AG04450 (cell line): Measurements from ENCODE around the gene RHOBTB1. TPM values are rescaled to one million over a fixed set of nuclear protein-coding genes. Genes with fewer than 3 reads are reported as not detected.

Experiments
- CTCF ChIA-PET: fragments of 300-600, 350-600 bp; formaldehyde crosslinking; extraction: SDS; loops from one replicate; lab custom pipeline; 2022; ENCODE audit warnings: antibody characterized with exemption, inconsistent platforms; lab: Charles Lee
- POLR2A ChIA-PET: fragments of 350-600 bp; formaldehyde crosslinking; extraction: SDS; loops from one replicate; lab custom pipeline; 2021; ENCODE audit warnings: antibody characterized with exemption, inconsistent platforms; lab: Yijun Ruan, JAX
- DNase-seq: peaks from one replicate; pipeline ENCODE4 v3.0.0-alpha.2; 2011; ENCODE audit warnings: low read depth, low spot score
- H3K27ac ChIP-seq: one replicate; pipeline ENCODE4 v1.5.1; 2012; ENCODE audit warnings: low read depth, low read length, control low read depth
- H3K27me3 ChIP-seq: one replicate; pipeline ENCODE4 v1.6.0; 2012; ENCODE audit warnings: low read length; ENCODE audit not compliant: control insufficient read depth, insufficient read depth
- H3K4me3 ChIP-seq: 2 replicates; pipeline ENCODE4 v1.5.1; 2011; ENCODE audit warnings: mild to moderate bottlenecking, low read depth, low read length, control low read depth
- H3K9me3 ChIP-seq: 2 replicates; pipeline ENCODE4 v1.5.1; 2012; ENCODE audit warnings: low read length; ENCODE audit not compliant: control insufficient read depth, insufficient read depth
- polyA plus RNA-seq: library from polyadenylated mRNA; depleted of rRNA; stranded (reverse); fragments of >200 nt; gene quantifications from 2 replicates; pipeline ENCODE4 v1.2.3, GENCODE V29; 2011
- TF ChIP-seq, protein P1 (sequence below): IDR thresholded peaks from 2 replicates; pipeline ENCODE4 v1.5.1; 2011; ENCODE audit warnings: low read depth, low read length, control low read depth, inconsistent platforms

Gene RHOBTB1
- polyA plus RNA-seq, 1 experiment = 37.4 TPM

DNA sequence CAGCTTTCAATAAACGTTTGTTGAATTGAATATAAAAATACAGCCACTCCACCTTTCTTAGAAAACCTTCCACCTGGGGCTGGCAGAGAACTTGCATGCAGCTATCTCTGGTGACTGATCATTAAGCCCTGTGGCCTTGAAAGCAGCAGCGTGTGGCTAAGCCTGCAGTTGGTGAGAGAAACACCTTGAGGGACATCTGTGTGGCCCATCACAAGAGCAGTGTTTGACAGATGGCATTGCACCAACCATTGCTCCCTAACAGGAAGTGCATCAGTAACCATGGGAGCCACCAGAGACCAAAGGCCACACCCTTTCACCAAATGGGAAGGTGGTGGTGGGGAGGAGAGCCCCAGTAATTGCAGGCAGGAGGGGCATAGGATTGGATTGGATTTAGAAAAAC is 22.4 kb downstream of the RHOBTB1 start:
- Histone ChIP-seq H3K4me3 (no peak overlapping the region), H3K27me3 (no peaks in the 10 kb centered on the region), H3K27ac (no peak overlapping the region), H3K9me3 (no peaks in the 10 kb centered on the region)
- TF ChIP-seq, protein P1, sequence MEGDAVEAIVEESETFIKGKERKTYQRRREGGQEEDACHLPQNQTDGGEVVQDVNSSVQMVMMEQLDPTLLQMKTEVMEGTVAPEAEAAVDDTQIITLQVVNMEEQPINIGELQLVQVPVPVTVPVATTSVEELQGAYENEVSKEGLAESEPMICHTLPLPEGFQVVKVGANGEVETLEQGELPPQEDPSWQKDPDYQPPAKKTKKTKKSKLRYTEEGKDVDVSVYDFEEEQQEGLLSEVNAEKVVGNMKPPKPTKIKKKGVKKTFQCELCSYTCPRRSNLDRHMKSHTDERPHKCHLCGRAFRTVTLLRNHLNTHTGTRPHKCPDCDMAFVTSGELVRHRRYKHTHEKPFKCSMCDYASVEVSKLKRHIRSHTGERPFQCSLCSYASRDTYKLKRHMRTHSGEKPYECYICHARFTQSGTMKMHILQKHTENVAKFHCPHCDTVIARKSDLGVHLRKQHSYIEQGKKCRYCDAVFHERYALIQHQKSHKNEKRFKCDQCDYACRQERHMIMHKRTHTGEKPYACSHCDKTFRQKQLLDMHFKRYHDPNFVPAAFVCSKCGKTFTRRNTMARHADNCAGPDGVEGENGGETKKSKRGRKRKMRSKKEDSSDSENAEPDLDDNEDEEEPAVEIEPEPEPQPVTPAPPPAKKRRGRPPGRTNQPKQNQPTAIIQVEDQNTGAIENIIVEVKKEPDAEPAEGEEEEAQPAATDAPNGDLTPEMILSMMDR = no peak
- no peak for DNase-seq
- POLR2A ChIA-PET = no interaction called here
- CTCF ChIA-PET = no interaction called here

DNA sequence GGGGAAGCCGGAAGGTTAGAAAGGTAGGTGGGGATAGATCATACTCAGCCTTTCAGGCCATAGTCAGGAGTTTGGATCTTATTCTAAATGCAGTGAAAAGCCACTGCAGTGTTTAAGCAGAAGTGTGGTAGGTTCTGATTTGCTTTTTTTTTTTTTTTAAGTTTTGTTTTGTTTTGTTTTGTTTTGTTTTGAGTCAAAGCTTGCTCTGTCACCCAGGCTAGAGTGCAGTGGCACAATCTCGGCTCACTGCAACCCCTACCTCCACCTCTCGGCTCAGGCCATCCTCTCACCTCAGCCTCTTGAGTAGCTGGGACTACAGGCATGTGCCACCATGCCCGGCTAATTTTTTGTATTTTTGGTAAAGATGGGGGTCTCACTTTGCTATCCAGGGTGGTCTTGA is 23.5 kb downstream of the RHOBTB1 start:
- TF ChIP-seq, protein P1 = no peak
- H3K9me3 ChIP-seq = no peaks in the 10 kb centered on the region
- CTCF ChIA-PET = interaction anchor here (0.6 kb wide), 2 partner anchors 25 to 27 kb away, joined by 3 to 4 read pairs; no protein-coding TSS in a partner anchor
- POLR2A ChIA-PET = no interaction called here
- no peak overlapping the region for H3K4me3 ChIP-seq
- no peaks in the 10 kb centered on the region for H3K27me3 ChIP-seq
- no peak for DNase-seq
- no peak overlapping the region for H3K27ac ChIP-seq

GRCh38 chr10:60919551-60919950 is 24.4 kb downstream of the RHOBTB1 start:
- CTCF ChIA-PET = no interaction called here
- POLR2A ChIA-PET = no interaction called here
- TF ChIP-seq, protein P1 = no peak
- Histone ChIP-seq H3K27me3 (no peaks in the 10 kb centered on the region), H3K4me3 (no peak overlapping the region), H3K27ac (no peak overlapping the region), H3K9me3 (no peaks in the 10 kb centered on the region)
- no peak for DNase-seq

- no peak for DNase-seq
- Histone ChIP-seq H3K27me3 (no peaks in the 10 kb centered on the region), H3K27ac (no peak overlapping the region), H3K4me3 (no peak overlapping the region), H3K9me3 (no peaks in the 10 kb centered on the region)
- TF ChIP-seq, protein P1 = no peak
- ChIA-PET POLR2A (interaction anchor here (1.7 kb wide), 1 partner anchor 21 kb away, joined by 3 read pairs; no protein-coding TSS in a partner anchor), CTCF (no interaction called here)
Measured at GRCh38 chr10:60917331-60918280, 26.4 kb downstream of the RHOBTB1 start.

GRCh38 chr10:60916025-60916424 is 28.0 kb downstream of the RHOBTB1 start:
- H3K9me3 ChIP-seq = no peaks in the 10 kb centered on the region
- CTCF ChIA-PET = interaction anchor here (0.9 kb wide), 1 partner anchor 225 kb away, joined by 12 read pairs; no protein-coding TSS in a partner anchor
- no peak for DNase-seq
- H3K4me3 ChIP-seq = no peak overlapping the region
- H3K27me3 ChIP-seq = no peaks in the 10 kb centered on the region
- TF ChIP-seq, protein P1 = no peak
- POLR2A ChIA-PET = no interaction called here
- no peak overlapping the region for H3K27ac ChIP-seq
